ENCODE measurements around the gene SLC15A1.

SLC15A1 gene

DNA sequence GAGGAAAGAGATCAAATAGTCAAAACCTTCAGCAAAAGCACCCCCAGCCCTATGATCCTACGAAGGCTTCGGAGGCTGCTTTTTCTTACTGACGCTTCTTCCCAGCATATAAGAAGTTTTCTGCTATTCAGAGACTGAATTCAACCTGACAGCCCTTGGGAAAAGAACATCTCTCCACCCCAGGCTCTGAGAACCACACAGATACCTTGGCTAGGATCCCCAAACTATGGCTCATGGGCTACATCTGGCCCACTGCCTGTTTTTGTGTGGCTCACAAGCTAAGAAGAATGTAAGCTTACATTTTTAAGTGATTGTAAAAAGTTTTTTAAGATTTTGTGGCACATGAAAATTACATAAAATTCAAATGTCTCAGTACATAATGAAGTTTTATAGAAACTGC, 3.0 kb downstream of the SLC15A1 start:
- DNase-seq, result no peak

DNA sequence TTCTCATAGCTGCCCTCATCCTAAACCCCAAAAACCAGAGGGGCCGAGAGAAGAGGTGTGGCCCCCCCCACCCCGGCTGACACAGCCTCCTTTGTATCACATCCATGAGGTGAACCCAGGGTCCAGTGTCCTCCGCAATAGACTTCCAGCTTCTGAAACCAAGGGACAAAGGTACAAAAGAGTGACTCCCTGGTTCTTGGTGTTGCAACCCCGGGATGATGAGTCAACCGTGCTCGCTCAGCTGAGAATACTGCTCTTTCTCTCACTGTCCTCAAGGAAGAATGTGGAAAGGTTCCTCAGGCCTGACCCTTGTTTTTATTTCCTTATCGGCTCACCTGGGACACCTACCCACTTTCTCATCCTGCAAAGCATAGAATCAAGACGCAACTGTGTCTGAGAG, 5.5 kb downstream of the SLC15A1 start:
- no peak for DNase-seq

DNA sequence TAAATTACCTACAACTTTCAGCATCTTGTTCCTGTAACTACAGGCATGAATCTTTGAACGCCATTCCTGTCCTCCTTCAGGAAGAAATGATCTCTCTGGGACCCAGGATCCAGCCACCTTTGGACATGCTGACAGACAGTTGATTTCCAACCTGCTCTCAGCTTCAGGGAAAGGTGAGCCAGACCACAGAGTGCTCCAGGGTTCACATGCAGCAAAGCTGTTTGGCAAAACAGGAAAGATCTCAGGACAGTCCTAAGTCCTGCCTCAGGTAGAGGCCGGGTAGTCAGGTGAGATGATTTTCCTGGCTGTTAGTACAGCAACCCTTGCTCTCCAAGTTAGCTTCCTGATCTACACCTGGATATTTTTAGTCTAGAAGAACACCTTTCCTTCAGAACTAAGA, 9.1 kb downstream of the SLC15A1 start:
- DNase-seq, result no peak

DNA sequence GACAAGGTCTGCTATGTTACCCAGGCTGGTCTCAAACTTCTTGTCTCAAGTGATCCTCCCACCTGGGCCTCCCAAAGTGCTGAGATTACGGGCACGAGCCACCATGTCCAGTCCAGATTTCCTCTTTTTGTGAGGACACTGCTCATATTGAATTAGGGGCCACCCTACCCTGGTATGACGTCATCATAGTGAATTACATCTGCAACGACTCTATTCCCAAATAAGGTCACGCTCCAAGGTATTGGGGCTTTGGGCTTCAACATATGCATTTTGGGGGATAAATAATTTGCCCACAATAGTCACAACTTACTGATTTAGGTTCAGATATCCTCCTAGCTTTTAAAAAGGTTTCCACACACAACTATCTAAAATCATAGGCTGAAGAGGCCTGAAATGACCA, 9.5 kb downstream of the SLC15A1 start:
- DNase-seq, result no peak

DNA sequence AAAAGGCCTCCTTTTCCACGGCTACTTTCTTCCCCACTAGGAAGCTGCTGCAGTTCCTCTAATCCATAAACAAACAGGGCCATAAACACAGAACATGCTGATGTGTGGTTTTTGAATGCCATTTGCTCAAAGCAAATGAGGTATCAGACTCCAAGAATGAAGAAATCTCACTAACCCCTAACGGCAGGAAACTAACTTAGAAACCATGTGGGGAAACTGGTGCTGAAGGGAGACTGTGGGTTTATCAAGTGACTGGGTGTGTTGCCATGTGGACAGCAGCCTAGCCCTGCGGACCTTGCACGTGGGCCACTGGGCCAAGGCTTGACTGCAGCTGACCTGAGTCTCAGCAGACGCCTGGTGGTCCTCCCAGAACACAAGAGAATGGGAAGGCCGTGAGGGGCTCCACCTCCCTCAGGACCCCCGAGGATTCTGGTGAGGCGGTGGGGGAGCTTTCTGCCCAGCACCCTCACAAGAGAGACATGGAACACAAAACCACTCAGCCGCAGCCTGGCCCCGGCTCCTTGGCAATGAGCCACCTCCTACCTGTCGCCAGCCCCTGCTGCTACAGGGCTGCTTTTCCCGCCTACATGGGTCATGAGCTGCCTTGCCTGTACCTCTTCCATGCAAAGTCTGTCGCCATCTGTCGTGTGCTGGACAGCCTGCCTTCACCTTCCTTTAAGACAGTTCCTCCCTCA, 10.6 kb downstream of the SLC15A1 start:
- no peak for DNase-seq

DNA sequence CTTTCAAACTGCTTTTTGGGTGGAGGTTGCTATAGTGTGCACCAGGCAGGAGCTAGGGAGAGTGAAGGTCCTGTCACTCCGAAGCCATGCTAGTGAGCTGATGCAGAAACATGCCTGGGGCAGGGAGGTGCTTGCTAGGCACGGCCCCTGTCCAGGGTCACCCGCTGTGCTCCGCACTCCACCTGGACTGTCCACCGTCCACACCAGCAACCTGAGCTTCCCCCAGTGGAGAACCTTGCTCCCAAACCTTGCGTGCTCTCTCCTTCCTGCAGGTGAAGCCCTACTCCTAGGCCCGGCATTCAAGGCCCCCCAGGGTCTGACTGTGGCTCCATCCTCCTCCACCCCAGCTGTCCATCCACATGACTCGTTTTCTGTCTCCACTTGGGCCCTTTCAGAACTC, 12.3 kb downstream of the SLC15A1 start:
- DNase-seq, result no peak

DNA sequence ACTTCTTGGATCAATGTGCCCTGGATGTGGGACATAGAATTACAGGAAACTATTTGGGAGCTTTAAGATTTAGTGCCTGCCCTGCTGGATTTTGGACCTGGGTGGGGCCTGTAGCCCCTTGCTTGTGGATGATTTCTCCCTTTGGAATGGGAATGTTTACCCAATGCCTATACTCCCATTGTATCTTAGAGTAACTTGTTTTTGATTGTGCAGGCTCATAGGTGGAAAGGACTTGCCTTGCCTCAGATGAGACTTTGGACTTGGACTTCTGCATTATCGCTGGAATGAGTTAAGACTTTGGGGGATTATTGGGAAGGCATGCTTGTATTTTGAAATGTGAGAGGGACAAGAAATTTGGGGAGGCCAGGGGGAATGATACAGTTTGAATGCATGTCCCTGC, 13.5 kb downstream of the SLC15A1 start:
- DNase-seq, result no peak

DNA sequence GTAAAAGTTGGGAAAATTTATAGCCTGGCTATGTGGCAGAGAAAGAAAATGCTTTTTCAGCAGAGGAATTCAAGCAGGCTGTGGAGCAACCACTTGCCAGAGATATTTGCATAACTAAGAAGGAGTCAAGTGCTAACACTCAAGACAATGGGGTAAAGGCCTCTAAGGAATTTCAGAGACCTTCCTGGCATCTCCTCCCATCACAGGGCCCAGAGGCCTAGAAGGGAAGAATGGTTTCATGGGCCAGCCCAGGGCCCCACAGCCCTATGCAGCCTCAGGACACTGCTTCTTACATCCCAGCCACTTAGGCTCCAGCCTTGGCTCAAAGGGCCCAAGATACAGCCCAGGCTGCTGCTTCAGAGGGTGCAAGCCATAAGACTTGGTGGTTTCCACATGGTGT, 14.3 kb downstream of the SLC15A1 start:
- DNase-seq, result no peak

DNA sequence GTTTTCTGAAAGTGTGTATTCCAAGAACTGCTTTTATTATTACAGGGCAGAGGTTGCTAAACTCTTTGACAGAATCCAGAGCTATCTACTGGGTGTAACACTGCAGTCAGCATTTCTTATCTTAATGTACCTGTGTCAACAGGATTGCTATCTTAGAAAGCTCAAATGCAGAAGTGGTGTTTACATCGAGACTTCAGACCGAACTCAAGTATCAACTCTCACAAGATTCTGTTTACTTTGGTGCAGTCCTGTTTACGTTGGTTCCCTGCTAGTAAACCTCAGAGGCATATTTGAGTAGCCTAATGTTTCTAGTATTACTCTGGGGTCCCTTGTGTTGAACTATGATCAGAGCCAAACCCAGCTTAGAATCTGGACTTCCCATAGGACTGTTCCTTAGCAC, 20.5 kb downstream of the SLC15A1 start:
- DNase-seq, result peak; percentile 47

DNA sequence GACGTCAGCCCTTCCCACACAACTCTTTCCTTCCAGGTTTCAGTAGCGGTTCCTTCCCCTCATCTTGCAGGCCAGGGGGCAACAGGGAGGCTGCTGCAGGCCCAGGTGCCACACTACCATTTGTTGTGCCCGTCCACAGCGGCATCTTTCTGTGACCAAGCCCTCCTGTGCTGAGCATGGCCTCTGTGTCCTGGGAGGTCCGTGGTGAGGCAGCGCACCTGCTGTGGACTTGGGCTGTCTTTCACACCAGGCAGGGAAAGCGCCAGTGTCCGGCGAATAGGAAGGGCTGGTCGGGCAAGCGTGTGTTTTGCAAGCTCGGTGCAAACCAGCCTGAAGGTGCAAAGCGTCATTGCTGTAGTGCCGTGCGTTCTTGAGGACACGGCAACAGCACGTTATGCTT, 21.4 kb downstream of the SLC15A1 start:
- DNase-seq, result no peak

DNA sequence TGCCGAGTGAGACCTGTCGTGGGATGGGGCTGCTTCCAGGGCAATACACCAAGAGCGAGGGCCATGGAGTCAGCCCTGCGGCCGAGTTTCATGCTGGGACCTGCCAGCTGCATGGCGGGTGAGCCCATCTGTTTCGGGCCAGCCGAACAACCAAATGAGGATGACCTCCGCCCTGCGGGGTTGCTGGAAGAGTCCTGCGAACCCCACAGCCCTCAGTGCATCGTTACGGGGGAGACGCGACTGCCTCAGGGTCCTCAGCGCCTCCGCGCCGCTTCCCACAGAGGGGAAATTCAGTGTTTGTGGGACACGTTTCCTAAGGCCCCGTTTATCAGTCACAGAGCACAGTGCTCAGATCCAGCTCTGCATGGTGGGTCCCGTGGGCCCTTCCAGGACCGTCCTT, 22.0 kb downstream of the SLC15A1 start:
- DNase-seq, result no peak

DNA sequence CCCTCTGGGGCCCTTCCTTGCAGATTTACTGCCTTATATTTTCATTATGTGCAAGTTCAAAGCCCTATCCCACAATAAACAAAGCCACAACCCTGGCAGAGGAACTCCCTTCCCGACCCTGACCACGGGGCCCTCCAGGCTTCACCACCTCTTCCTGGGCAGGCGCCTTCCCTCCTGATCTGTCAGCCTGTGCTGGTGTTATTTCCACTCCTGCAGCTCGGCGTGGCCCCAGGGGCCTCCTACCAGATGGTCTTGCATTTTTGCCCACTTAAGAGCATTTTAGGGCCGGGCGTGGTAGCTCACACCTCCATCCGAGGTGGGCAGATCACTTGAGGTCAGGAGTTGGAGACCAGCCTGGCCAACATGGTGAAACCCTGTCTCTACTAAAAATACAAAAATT, 22.8 kb downstream of the SLC15A1 start:
- DNase-seq, result no peak

DNA sequence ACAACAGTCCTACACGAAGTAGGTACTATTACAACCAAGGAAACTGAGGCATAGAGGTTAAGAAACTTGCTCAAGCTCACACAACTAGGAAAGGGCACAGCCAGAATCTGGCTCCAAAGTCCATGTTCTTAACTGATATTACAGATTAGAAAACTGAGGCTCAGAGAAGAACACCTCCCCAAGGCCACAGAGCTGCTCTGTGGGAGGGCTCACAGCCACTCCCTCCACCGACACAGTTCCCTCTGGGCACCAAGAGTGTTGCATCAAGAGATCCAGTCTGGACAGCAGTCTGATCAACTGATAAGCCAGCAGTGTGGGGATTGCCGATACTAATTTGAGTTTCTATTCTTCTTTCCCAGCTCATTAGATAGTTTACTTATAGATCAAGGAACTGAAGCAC, 29.5 kb downstream of the SLC15A1 start:
- no peak for DNase-seq

DNA sequence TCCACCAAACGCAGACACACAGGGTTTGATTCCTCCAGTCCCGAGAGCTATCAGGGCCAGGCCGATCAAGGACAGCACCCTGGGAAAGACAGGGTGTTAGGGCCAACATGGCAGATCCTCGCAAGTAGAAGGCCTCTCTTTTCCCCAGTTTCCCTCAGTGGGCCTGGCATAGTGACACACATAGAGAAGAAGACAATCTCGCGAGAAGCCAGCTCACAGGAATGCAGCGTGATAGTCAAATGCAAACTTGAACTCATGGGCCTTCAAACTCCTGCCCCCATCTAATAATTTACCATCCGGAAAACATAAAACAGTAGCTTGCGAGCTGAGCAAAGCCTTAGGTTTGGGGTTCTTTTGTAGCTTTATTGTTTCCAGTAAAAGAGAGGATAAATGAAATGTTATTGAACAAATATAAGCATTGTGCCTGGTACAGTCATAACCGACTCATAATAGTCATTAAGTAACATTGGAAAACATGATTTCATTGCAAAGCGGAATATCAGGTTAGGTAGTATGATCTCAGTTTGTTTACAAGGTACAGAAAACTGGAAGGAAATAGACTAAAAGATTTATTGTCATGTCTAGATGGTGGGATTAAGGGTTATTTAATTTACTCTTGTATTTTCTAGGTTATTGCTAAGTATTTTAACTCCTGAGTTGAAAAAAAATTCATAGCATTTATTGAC, 30.5 kb downstream of the SLC15A1 start:
- no peak for DNase-seq

DNA sequence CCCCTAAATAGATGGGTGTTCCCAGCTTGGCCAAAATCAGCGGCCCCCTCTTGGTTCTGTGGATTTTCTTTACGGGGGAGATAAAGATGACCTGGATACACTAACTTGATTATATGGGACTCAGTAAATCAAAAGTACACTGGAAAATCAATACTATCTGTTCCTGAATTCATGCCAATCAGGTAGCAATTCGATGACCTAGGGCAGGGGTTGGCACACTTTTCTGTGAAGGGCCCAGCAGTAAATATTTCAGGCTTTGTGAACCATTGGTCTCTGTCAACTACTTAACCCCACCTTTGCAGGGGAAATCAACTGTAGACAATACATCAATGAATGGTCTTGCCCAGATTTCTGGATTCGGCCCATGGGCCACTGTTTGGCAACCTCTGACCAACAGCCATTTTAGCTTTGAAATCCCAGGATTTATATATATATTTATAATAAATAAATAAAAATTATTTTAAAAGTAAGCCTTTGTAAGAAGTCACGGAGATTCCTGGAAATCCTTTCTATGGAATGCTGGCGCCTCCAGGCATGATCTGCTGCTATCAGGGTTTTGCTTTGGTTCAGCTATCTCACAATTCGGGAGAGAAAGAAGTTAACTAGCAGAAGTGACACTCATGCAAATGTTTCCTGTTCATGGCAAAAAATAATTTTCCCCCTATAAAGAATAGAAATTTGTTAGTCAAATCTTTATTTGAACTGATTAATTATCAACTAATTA, 32.8 kb downstream of the SLC15A1 start:
- DNase-seq, result no peak

DNA sequence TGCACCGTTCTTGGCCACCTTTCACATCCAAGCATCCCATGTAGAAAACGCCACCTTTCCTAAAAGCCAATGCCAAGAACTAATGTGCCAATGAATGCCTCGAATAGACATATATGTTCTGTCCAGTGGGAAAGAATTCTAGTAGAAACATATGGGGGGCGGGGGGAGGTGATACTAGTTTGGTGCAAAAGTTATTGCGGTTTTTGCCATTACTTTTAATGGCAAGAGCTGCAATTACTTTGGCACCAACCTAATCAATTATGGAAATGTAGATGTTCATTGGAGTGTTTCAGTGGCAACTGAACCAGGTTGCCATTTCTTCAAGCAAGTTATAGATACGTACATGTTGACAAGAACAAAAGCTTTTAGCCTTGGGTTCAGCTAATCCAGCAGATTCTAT, 34.6 kb downstream of the SLC15A1 start:
- DNase-seq, result no peak

DNA sequence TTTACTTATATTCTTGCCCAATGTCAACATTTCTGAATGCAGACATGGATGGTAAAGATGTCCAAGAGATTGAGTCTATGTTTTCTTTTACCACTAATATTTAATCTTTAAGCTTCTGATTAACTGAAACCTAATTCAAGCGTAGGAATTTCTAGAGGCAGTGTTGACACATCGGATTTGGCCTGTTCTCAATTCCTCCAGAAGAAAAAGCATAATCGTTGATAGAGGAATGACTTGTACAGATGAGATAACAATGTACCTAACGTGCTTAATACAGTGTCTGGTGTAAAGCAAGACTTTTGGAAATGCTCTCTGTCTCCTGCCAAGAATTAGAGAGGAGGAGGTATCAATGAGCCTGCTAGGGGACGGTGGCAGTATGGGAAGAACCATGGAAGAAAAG, 35.2 kb downstream of the SLC15A1 start:
- DNase-seq, result no peak

DNA sequence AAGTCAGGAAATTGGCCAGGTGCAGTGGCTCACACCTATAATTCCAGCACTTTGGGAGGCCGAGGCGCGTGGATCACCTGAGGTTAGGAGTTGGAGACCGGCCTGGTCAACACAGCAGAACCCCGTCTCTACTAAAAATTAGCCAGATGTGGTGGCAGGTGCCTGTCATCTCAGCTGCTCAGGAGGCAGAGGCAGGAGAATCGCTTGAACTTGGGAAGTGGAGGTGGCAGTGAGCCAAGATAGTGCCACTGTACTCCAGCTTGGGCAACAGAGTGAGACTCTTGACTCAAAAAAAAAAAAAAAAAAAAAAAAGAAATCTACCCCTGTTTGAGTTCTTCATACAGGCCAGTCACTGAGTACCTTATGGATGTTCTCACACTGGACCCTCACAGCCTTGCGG, 42.0 kb downstream of the SLC15A1 start:
- no peak for DNase-seq

DNA sequence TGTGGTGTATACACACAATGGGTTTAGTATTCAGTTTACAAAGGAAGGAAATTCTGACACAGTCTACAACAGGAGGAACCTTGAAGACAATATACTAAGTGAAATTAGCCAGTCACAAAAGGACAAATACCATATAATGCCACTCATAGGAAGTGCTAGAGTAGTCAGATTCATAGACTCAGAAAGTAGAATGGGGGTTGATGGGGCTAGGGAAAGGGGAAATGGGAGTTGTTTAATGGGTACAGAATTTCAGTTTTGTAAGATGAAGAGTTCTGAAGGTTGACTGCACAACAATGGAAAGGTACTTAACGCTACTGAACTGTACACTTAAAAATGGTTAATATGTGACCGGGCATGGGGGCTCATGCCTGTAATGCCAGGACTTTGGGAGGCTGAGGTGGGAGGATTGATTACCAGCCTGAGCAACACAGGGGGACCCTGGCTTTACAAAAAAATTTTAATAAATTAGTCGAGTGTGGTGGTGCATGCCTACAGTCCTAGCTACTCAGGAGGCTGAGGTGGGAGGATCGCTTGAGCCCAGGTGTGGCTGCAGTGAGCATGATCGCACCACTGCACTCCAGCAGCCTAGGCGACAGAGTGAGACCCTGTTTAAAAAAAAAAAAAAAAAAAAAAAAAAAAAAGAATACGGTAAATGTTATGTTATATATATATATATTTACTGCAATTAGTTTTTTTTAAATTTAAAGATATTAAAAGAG, 45.0 kb downstream of the SLC15A1 start:
- DNase-seq, result no peak

DNA sequence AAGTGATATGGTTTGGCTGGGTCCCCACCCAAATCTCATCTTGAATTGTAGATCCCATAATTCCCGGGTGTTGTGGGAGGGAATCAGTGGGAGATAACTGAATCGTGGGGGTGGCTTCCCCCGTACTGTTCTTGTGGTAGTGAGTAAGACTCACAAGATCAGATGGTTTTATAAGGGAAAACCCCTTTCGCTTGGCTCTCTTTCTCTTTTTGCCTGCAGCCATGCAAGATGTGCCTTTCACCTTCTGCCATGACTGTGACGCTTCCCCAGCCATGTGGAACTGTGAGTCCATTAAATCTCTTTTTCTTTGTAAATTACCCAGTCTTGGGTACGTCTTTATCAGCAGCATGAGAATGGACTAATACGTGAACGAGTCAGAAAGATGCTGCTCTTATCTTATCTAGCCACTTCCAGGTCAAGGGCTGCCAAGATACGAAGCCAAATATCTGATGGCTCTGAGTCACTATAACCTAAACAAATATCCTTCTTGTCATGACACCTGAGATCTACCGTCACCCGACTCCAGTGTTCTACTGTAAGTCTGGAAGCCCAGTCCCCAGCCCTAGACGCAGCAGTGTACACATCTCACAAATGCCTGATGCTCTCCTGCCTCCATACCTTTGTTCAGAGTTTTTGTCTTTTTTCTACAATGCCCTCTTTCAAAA, 45.9 kb downstream of the SLC15A1 start:
- no peak for DNase-seq

DNA sequence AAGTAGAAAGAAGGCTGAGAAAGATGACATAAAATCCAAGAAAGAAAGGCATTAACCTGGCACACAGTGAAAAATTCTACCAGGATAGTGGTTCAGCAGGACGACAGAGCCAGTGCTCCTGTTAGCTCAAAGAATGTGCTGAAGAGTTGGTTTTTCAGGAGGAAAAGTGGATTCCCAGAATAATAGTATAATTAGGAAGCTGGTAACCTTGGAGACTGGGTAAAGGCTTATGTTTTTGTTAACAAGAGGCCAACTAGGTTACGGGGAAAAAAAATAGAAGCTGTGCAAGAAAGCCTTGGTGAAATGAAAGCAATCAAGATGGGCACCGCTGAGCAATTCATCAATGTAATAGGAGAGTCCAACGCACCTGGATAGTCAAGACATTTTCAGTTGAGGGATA, 54.7 kb downstream of the SLC15A1 start:
- no peak for DNase-seq

DNA sequence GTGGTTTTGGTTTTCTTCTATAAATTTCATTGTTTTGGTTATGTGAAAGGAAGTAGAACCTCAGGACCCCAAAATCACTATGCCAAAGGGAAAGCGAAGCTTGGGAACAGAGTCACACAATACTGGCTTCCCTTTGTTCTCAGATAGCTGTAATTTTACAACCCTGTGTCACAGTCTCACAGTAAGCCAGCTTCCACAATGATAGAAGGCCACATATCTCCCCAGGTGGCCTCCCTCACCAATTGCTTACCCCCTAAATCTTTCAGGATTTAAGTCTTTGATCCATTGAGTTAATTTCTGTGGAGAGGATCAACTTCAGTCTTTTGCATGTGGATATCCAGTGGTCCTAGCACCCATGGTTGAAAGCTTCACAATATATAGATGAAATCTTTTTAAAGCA, 58.7 kb downstream of the SLC15A1 start:
- DNase-seq, result no peak

DNA sequence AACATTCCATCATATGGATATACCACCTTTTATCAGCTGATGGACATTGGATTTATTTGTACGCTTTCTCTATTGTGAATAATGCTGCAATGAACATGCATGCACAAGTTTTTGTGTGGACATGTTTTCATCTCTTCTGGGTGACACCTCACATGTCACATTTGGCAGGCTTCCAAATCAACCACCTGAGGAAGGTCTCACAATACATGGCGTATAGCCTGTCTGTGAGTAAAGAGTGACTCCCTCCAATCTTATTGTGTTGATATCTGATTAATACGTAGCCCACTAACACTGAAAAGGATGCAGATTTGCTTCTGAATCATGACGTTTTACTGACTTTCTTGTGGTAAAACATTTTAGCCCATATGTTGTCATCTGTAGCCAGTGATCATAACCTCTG, 61.1 kb downstream of the SLC15A1 start:
- no peak for DNase-seq
